Suprapubic skin (tissue), 4 donors: ENCODE results near the gene SAPCD1.

Experiments used
- POLR2A ChIP-seq, 2 donors: fragments of 450-650 bp; IDR thresholded peaks; one replicate each; pipeline ENCODE4 v1.6.1; 2017; ENCODE audit warnings: antibody characterized with exemption in 2 of 2, mild to moderate bottlenecking in 2 of 2, moderate library complexity in 2 of 2
- POLR2AphosphoS5 ChIP-seq, 3 donors: sonication (generic); formaldehyde crosslinking; IDR thresholded peaks; one replicate each; pipeline ENCODE4 v1.6.1; 2017; ENCODE audit warnings: antibody characterized with exemption in 3 of 3

DNA sequence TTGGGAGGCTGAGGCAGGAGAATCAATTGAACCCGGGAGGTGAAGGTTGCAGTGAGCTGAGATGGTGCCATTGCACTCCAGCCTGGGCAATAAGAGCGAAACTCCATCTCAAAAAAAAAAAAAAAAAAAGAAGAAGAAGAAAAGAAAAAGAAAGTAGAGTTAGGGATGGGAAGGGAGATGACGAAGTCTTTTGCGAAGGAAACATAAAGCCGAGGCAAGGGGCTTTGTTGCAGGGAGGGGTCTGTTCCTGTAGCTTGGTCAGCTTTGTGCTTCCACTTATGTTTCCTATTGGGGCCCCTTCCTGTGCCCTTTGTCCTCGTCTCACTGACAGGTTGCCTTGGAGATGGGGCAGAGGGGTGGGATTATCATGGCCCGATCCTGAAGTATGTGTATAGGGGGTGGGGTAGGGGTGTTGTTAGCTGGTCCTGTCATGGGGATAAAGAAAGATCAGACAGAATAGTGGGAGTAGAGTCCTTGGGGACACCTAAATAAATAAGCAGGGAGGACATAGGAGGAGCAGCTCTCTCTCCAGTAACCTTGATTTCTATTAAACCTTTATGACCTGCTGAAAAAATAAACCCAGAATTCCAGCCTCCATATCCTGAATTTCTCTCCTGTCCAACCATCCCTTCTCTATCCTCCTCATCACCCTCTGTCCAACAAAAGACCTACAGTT, 25.0 kb upstream of the SAPCD1 start:
- no peak for TF ChIP-seq POLR2A (IDR thresholded peaks at IDR 0.05)
- no peak for TF ChIP-seq POLR2AphosphoS5 (IDR thresholded peaks at IDR 0.05)
